Measurements from ENCODE around the gene ANAPC7. TPM values are rescaled to one million over a fixed set of nuclear protein-coding genes. Genes with fewer than 3 reads are reported as not detected.
"Not testable (repeated sequence)": the region's sequence is repeated elsewhere in the genome, so short reads cannot be mapped to it uniquely, and the experiment has no call there.

The ANAPC7 gene
- total RNA-seq, 3 donors from 2014 or later, result 31.9 to 50.3 (median 32.8) TPM

- DNase-seq (no peak), ATAC-seq (no peak)
- peaks cover 40% of the 10 kb centered on the region for H3K36me3 ChIP-seq (ENCODE audit: low read depth)
These were observed 58.9 kb downstream of the ANAPC7 start for GRCh38 chr12:110344657-110345056.

DNA sequence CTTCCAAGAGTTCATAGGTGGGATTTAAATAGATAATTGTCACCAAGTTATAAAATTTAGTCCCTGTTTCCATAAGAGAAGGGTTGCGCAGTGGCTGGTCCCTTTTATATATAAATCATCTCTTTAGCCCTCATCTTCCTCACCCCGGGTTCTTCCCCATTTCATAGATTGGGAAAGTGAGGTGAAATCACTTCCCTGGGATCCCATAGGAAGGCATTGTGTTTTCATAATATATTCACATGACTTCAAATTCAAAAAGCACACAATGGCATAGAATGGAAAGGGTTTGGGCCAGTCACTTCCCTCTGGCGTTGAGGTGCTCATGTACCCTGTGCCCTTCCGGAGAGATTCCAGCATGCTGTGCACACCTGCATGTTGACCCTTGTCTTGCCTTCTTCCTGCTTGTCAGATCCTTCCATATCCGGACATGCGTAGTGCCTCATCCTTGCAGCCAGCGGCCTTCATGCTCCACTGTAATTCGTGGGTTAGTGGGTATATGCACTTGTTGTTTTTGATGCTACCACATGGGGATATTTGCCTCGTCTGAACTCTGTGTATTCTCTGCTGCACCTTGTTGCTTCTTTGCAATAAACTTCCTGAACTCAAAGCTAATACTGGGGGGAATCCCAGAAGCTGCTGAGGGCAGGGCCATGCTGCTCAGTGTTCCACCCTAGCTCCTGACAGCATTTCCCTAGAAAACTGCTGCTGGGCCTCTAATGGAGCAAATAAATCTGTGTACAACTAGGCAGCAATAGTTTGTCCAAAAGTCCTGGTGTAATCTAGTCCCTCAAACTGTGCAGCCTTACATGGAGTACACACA is 59.6 kb downstream of the ANAPC7 start:
- intact Hi-C loops (cut with DNase I, micrococcal nuclease), result no loop called here
- H3K9me3 ChIP-seq, result no peaks in the 10 kb centered on the region
- no peak for ATAC-seq
- no peak for DNase-seq
- H3K4me1 ChIP-seq (ENCODE audit: low read depth), result peaks cover 3% of the 10 kb centered on the region
- H3K4me3 ChIP-seq, result no peak overlapping the region
- TF ChIP-seq, protein P1, sequence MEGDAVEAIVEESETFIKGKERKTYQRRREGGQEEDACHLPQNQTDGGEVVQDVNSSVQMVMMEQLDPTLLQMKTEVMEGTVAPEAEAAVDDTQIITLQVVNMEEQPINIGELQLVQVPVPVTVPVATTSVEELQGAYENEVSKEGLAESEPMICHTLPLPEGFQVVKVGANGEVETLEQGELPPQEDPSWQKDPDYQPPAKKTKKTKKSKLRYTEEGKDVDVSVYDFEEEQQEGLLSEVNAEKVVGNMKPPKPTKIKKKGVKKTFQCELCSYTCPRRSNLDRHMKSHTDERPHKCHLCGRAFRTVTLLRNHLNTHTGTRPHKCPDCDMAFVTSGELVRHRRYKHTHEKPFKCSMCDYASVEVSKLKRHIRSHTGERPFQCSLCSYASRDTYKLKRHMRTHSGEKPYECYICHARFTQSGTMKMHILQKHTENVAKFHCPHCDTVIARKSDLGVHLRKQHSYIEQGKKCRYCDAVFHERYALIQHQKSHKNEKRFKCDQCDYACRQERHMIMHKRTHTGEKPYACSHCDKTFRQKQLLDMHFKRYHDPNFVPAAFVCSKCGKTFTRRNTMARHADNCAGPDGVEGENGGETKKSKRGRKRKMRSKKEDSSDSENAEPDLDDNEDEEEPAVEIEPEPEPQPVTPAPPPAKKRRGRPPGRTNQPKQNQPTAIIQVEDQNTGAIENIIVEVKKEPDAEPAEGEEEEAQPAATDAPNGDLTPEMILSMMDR (IDR thresholded peaks at IDR 0.05), result no peak
- H3K36me3 ChIP-seq (ENCODE audit: low read depth), result peaks cover 40% of the 10 kb centered on the region

More at GRCh38 chr12:110344657-110345056, 58.9 kb downstream of the ANAPC7 start:
- intact Hi-C loops (cut with DNase I, micrococcal nuclease), result no loop called here
- no peaks in the 10 kb centered on the region for H3K9me3 ChIP-seq
- TF ChIP-seq, protein P1 (IDR thresholded peaks at IDR 0.05), result no peak
- no peaks in the 10 kb centered on the region for H3K4me1 ChIP-seq (ENCODE audit: low read depth)
- no peak overlapping the region for H3K4me3 ChIP-seq

- H3K4me3 ChIP-seq, result no peak overlapping the region
- peaks cover 40% of the 10 kb centered on the region for H3K36me3 ChIP-seq (ENCODE audit: low read depth)
- no peaks in the 10 kb centered on the region for H3K9me3 ChIP-seq
- no peak for DNase-seq
- peaks cover 10% of the 10 kb centered on the region for H3K4me1 ChIP-seq (ENCODE audit: low read depth)
- intact Hi-C loops (cut with DNase I, micrococcal nuclease), result no loop called here
- no peak for ATAC-seq
- TF ChIP-seq, protein P1 (IDR thresholded peaks at IDR 0.05), result no peak
These were observed 60.4 kb downstream of the ANAPC7 start for GRCh38 chr12:110343114-110343513.

GRCh38 chr12:110342157-110342556 is 61.4 kb downstream of the ANAPC7 start:
- Histone ChIP-seq H3K4me1 (ENCODE audit: low read depth) (peaks cover 12% of the 10 kb centered on the region), H3K4me3 (no peak overlapping the region), H3K36me3 (ENCODE audit: low read depth) (peaks cover 42% of the 10 kb centered on the region), H3K9me3 (no peaks in the 10 kb centered on the region)
- TF ChIP-seq, protein P1 (IDR thresholded peaks at IDR 0.05), result no peak
- intact Hi-C loops (cut with DNase I, micrococcal nuclease), result no loop called here
- DNase-seq (no peak), ATAC-seq (no peak)

DNA sequence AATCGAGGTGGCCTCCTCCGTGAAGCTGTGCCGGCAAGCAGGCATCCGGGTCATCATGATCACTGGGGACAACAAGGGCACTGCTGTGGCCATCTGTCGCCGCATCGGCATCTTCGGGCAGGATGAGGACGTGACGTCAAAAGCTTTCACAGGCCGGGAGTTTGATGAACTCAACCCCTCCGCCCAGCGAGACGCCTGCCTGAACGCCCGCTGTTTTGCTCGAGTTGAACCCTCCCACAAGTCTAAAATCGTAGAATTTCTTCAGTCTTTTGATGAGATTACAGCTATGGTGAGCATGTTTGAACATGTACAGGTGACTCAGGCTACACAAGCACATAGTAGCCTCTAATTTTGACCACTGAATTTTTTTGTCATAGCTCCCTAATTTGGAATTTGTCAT is 62.8 kb downstream of the ANAPC7 start:
- no peaks in the 10 kb centered on the region for H3K9me3 ChIP-seq
- peaks cover 12% of the 10 kb centered on the region for H3K4me1 ChIP-seq (ENCODE audit: low read depth)
- intact Hi-C loops (cut with DNase I, micrococcal nuclease), result no loop called here
- no peak for ATAC-seq
- TF ChIP-seq, protein P1 (IDR thresholded peaks at IDR 0.05), result no peak
- H3K36me3 ChIP-seq (ENCODE audit: low read depth), result peaks cover 41% of the 10 kb centered on the region
- no peak overlapping the region for H3K4me3 ChIP-seq
- no peak for DNase-seq

- H3K4me1 ChIP-seq (ENCODE audit: low read depth), result peaks cover 12% of the 10 kb centered on the region
- DNase-seq; H3K4me3 ChIP-seq; H3K9me3 ChIP-seq; intact Hi-C loops (cut with DNase I, micrococcal nuclease); ATAC-seq: not testable (repeated sequence)
- peaks cover 45% of the 10 kb centered on the region for H3K36me3 ChIP-seq (ENCODE audit: low read depth)
These were observed 63.2 kb downstream of the ANAPC7 start for GRCh38 chr12:110340261-110340660.
